Measurements from ENCODE around the gene ANKRD28. TPM values are rescaled to one million over a fixed set of nuclear protein-coding genes. Genes with fewer than 3 reads are reported as not detected.

The ANKRD28 gene
- total and polyA plus RNA-seq, 2 of the 13 experiments (the other 11 are each of a cell fraction or from before 2014, with no cell fraction given): 21.0 to 28.9 TPM

- no peaks in the 10 kb centered on the region for H3K27me3 ChIP-seq (ENCODE audit: control insufficient read depth in 1 of 2, insufficient read depth in 2 of 2, low read length in 2 of 2)
- no peak for DNase-seq (ENCODE audit: low spot score)
- BruUV-seq (replicated peaks): no TSS peak
- no peaks in the 10 kb centered on the region for H3K79me2 ChIP-seq (ENCODE audit: insufficient read depth, low read length)
- intact Hi-C loops (cut with micrococcal nuclease; ENCODE audit: unreplicated experiment) (no loop called here), in situ Hi-C loops (cut with HindIII; ENCODE audit: extremely low pct_ligation_motif_present, low pct_unique_long_range_greater_than_20kb) (no loop called here)
- no peak overlapping the region for H3K9ac ChIP-seq (ENCODE audit: insufficient read depth, low read depth, low read length)
- no peaks in the 10 kb centered on the region for H4K20me1 ChIP-seq (ENCODE audit: insufficient read depth, low read length)
- TF ChIP-seq SMAD1 (CRISPR knock-in tag; IDR thresholded peaks at IDR 0.05; ENCODE audit: borderline replicate concordance, low read depth) (no peak), KLF13 (CRISPR knock-in tag; IDR thresholded peaks at IDR 0.05) (no peak), MBNL3 (CRISPR knock-in tag; conservative IDR thresholded peaks at IDR 0.05) (no peak), ZNF282 (IDR thresholded peaks at IDR 0.05; ENCODE audit: partially characterized antibody) (no peak), USF2 (IDR thresholded peaks at IDR 0.05; ENCODE audit: low read depth, low read length) (no peak), USF2 (CRISPR knock-in tag; IDR thresholded peaks at IDR 0.05; ENCODE audit: borderline replicate concordance) (no peak), ZFX (CRISPR knock-in tag; IDR thresholded peaks at IDR 0.05; ENCODE audit: low read depth) (no peak), ZNF674 (CRISPR knock-in tag; IDR thresholded peaks at IDR 0.05; ENCODE audit: low read depth) (no peak), NCOR1 (IDR thresholded peaks at IDR 0.05; ENCODE audit: borderline replicate concordance, low read length) (no peak), JARID2 (CRISPR knock-in tag; IDR thresholded peaks at IDR 0.05; ENCODE audit: insufficient replicate concordance) (no peak), ETV5 (CRISPR knock-in tag; IDR thresholded peaks at IDR 0.05; ENCODE audit: borderline replicate concordance) (no peak), HNF4G (IDR thresholded peaks at IDR 0.05; ENCODE audit: borderline replicate concordance, low read depth, low read length) (no peak), HNF4G (CRISPR knock-in tag; IDR thresholded peaks at IDR 0.05; ENCODE audit: borderline replicate concordance, low read depth) (no peak), KMT2B (CRISPR knock-in tag; IDR thresholded peaks at IDR 0.05) (no peak), MIER3 (CRISPR knock-in tag; IDR thresholded peaks at IDR 0.05; ENCODE audit: borderline replicate concordance) (no peak), SRF (IDR thresholded peaks at IDR 0.05; ENCODE audit: low read depth, low read length) (no peak), ZNF713 (CRISPR knock-in tag; IDR thresholded peaks at IDR 0.05) (no peak), U2AF2 (IDR thresholded peaks at IDR 0.05; ENCODE audit: low read depth, low read length) (no peak), JUN (CRISPR knock-in tag; IDR thresholded peaks at IDR 0.05) (no peak)
- POLR2A ChIA-PET: no interaction called here
- CTCF ChIA-PET (ENCODE audit: low intra/inter-chr PET ratio, low total read pairs): no interaction called here
- ATAC-seq: no peak
- no peak overlapping the region for H3K4me2 ChIP-seq (ENCODE audit: low read depth, low read length)
- peaks cover 5% of the 10 kb centered on the region for H3K4me1 ChIP-seq (ENCODE audit: insufficient read depth, low read length)
- no peaks in the 10 kb centered on the region for H3K9me3 ChIP-seq (ENCODE audit: low read length)
- no peak for FAIRE-seq
- no peak overlapping the region for H3K27ac ChIP-seq (ENCODE audit: extremely low read length, insufficient read depth, low read length)
- H3K4me3 ChIP-seq (replicated peaks in 1 of 3; ENCODE audit: insufficient read depth in 1 of 3, low read depth in 2 of 3, low read length in 3 of 3): no peak overlapping the region
- H2AFZ ChIP-seq (ENCODE audit: low read length): no peak overlapping the region
- peaks cover 1 to 61% of the 10 kb centered on the region in 2 experiments; a peak in 4 of 5 replicates for H3K36me3 ChIP-seq (replicated peaks in 1 of 2; ENCODE audit: control insufficient read depth in 1 of 2, insufficient read depth in 2 of 2, low read length in 2 of 2)
Measured at GRCh38 chr3:15711281-15711680, 86.5 kb downstream of the ANKRD28 start.

All from HepG2 (cell line).